ENCODE measurements around the gene CCL20. TPM values are rescaled to one million over a fixed set of nuclear protein-coding genes. Genes with fewer than 3 reads are reported as not detected.

CCL20 gene
- total and polyA plus RNA-seq, 8 donors: 1.8 to 75.8 (median 11.6) TPM; not detected in 2

DNA sequence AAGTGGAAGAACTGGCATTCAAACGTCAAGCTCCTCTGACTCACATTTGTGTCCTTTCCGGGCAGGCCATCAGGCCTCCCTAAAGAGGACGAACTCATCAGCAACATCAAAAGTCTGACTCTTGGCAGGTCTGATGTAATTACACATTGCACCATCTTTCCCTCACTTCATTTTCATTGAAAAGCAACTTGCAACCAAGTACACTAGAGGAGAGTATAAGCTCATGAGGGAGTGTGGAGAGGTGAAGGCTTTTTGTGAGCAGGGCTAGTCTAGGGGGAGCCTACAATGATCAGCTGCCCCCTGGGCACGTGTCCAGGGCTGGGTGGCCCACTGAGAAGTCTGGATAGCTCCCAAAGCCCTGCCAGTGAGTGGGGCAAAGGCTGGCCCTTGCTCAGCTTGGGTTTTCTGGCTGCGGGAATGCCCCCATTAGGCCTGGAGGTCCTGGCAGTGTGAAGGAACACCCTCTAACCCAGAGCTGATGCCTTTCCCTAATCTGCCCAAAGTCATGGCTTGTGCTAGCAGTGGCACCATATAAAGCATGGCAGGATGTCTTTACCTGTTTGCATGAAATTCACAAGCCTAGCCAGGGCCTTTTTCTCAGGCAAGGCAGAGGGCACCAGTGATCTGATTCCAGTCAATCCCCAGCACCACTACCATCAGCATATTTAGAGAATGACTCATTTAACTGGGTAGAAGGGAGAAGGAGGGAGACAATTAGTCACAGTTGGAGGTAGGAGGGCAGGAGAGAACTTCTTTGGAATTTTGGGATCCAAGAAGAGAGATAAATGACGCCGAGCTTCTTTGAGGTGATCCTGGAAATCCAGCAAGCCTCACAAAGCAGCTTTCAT lies 49.3 kb downstream of the CCL20 start:
- Histone ChIP-seq H3K9me3 (no peaks in the 10 kb centered on the region), H3K27ac (peak overlapping the region in 1 of 5 donors; percentile 40), H3K27me3 (no peaks in the 10 kb centered on the region), H3K4me1 (peaks cover 0 to 17% (median 3%) of the 10 kb centered on the region in 4 donors), H3K4me3 (no peak overlapping the region), H3K36me3 (no peaks in the 10 kb centered on the region)
- no peak for TF ChIP-seq EP300 (IDR thresholded peaks at IDR 0.05)
- TF ChIP-seq, protein P1, sequence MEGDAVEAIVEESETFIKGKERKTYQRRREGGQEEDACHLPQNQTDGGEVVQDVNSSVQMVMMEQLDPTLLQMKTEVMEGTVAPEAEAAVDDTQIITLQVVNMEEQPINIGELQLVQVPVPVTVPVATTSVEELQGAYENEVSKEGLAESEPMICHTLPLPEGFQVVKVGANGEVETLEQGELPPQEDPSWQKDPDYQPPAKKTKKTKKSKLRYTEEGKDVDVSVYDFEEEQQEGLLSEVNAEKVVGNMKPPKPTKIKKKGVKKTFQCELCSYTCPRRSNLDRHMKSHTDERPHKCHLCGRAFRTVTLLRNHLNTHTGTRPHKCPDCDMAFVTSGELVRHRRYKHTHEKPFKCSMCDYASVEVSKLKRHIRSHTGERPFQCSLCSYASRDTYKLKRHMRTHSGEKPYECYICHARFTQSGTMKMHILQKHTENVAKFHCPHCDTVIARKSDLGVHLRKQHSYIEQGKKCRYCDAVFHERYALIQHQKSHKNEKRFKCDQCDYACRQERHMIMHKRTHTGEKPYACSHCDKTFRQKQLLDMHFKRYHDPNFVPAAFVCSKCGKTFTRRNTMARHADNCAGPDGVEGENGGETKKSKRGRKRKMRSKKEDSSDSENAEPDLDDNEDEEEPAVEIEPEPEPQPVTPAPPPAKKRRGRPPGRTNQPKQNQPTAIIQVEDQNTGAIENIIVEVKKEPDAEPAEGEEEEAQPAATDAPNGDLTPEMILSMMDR (IDR thresholded peaks at IDR 0.05): no peak
- no peak for TF ChIP-seq POLR2AphosphoS5 (IDR thresholded peaks at IDR 0.05)
- TF ChIP-seq POLR2A (IDR thresholded peaks at IDR 0.05): no peak
- intact Hi-C loops (cut with DNase I; ENCODE audit: low total_unique reads): no loop called here
- 65 to 80% (median 68%) methylated on average over 7 of the region's 7 CpGs for WGBS, 5 donors
- no peak for DNase-seq

DNA sequence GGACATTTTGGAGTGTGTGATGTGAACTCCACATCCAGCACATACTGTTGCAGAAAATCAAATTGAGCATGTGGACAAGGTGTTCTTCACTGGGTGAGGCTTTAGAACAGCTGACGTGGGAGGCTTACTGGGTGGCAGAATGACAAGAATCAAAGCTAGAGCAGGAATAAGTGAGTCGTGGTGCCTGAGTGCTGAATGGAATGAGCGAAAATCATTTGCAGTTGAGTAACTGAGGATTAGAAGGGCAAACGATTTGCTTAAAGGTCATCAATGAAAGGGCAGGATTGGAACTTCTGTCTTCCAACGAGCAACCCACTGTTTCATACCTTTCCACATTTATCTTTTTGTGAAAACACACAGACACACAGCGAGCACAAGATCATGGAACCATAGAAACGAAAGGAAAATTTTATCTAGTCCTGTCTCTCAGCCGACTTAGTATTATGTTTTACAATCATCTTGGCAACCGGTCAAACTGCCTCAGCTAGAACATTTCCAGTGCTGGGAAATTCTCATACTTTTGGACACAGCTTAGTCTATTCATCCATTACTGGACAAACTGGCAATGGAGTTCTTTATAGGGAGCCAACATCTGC lies 50.6 kb downstream of the CCL20 start:
- intact Hi-C loops (cut with DNase I; ENCODE audit: low total_unique reads): no loop called here
- DNase-seq: peak in 1 of 2 donors; percentile 55
- H3K27ac ChIP-seq: no peak overlapping the region
- H3K9me3 ChIP-seq: no peaks in the 10 kb centered on the region
- TF ChIP-seq POLR2AphosphoS5 (IDR thresholded peaks at IDR 0.05) (peak in 1 of 3 donors; percentile 33), EP300 (IDR thresholded peaks at IDR 0.05) (no peak), POLR2A (IDR thresholded peaks at IDR 0.05) (no peak)
- TF ChIP-seq, protein P1 (IDR thresholded peaks at IDR 0.05): no peak
- H3K4me3 ChIP-seq: no peak overlapping the region
- peaks cover 0 to 17% (median 3%) of the 10 kb centered on the region in 4 donors for H3K4me1 ChIP-seq
- no peaks in the 10 kb centered on the region for H3K36me3 ChIP-seq
- WGBS, 5 donors: 57 to 68% (median 62%) methylated on average over 9 of the region's 9 CpGs
- H3K27me3 ChIP-seq: no peaks in the 10 kb centered on the region

DNA sequence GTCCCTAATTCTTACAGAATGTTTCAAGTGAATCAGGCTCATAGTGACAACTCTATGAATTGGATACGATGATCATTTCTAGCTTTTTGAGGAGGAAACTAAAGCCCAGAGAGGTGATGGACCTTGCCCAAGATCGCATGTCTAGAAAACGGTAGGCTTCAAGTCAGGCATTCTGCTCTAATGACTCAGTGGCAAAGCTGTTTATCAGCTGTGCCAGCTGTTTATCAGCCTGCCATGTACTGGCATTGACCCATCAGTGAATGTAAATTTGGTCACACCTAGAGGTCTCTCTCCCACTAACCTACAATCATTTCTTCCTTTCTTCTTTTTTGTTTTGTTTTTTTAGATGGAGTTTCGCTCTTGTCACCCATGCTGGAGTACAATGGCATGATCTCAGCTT lies 51.6 kb downstream of the CCL20 start:
- H3K27me3 ChIP-seq: no peaks in the 10 kb centered on the region
- no peak overlapping the region for H3K4me3 ChIP-seq
- peaks cover 0 to 17% (median 3%) of the 10 kb centered on the region in 4 donors for H3K4me1 ChIP-seq
- no peak for TF ChIP-seq POLR2AphosphoS5 (IDR thresholded peaks at IDR 0.05)
- TF ChIP-seq, protein P1 (IDR thresholded peaks at IDR 0.05): no peak
- TF ChIP-seq POLR2A (IDR thresholded peaks at IDR 0.05): no peak
- TF ChIP-seq EP300 (IDR thresholded peaks at IDR 0.05): no peak
- DNase-seq: no peak
- no peaks in the 10 kb centered on the region for H3K36me3 ChIP-seq
- 66 to 87% (median 76%) methylated on average over 4 of the region's 4 CpGs for WGBS, 5 donors
- H3K27ac ChIP-seq: no peak overlapping the region
- H3K9me3 ChIP-seq: no peaks in the 10 kb centered on the region
- intact Hi-C loops (cut with DNase I; ENCODE audit: low total_unique reads): no loop called here

Small RNAs within 50 kb of the gene (small RNA-seq; reads per million reads assigned to genes)
- gene SNRPGP8: 0 reads per million in 4 donors

Other genes starting within 250 kb of the CCL20 start
- not detected for gene SCYGR2, start 214.9 kb upstream of the CCL20 start, total RNA-seq
- not detected for gene SCYGR2, start 214.9 kb upstream of the CCL20 start, polyA plus RNA-seq
- not detected for gene SCYGR3, start 199.0 kb upstream of the CCL20 start, total RNA-seq
- not detected for gene SCYGR3, start 199.0 kb upstream of the CCL20 start, polyA plus RNA-seq
- not detected for gene SCYGR4, start 196.3 kb upstream of the CCL20 start, total RNA-seq
- not detected for gene SCYGR4, start 196.3 kb upstream of the CCL20 start, polyA plus RNA-seq
- gene SCYGR5, start 147.0 kb upstream of the CCL20 start, total RNA-seq: not detected
- not detected for gene SCYGR5, start 147.0 kb upstream of the CCL20 start, polyA plus RNA-seq
- gene SLC19A3, start 95.8 kb upstream of the CCL20 start, total RNA-seq: 1 to 10 TPM; 1.7 to 9.3 (median 3.6) TPM
- gene SLC19A3, start 95.8 kb upstream of the CCL20 start, polyA plus RNA-seq: under 1 TPM in 2 of 3 donors, not detected in 1; 0.43 to 0.56 TPM
- gene SCYGR6, start 89.1 kb upstream of the CCL20 start, total RNA-seq: not detected
- gene SCYGR6, start 89.1 kb upstream of the CCL20 start, polyA plus RNA-seq: not detected
- gene SCYGR7, start 85.5 kb upstream of the CCL20 start, total RNA-seq: not detected
- gene SCYGR7, start 85.5 kb upstream of the CCL20 start, polyA plus RNA-seq: not detected
- gene SCYGR8, start 67.9 kb upstream of the CCL20 start, total RNA-seq: not detected
- gene SCYGR8, start 67.9 kb upstream of the CCL20 start, polyA plus RNA-seq: not detected
- gene DAW1, start 57.8 kb downstream of the CCL20 start, total RNA-seq: not detected
- under 1 TPM in 1 of 3 donors, not detected in 2; 0.25 TPM for gene DAW1, start 57.8 kb downstream of the CCL20 start, polyA plus RNA-seq